ENCODE measurements around the gene CDK11B.
A peak's percentile ranks its signal among the peaks of the same experiment; 100 is the strongest.
"Not testable (repeated sequence)": the region's sequence is repeated elsewhere in the genome, so short reads cannot be mapped to it uniquely, and the experiment has no call there.

Gene CDK11B

GRCh38 chr1:1683104-1683905 is 24.5 kb upstream of the CDK11B start:
- no peak for DNase-seq (ENCODE audit: low read depth in 2 of 2)

GRCh38 chr1:1680912-1681273 is 22.1 kb upstream of the CDK11B start:
- DNase-seq (ENCODE audit: low read depth in 2 of 2), result no peak

GRCh38 chr1:1680031-1680911 is 21.5 kb upstream of the CDK11B start:
- DNase-seq (ENCODE audit: low read depth in 2 of 2), result no peak

- DNase-seq (ENCODE audit: low read depth in 2 of 2), result no peak
These were observed 20.0 kb upstream of the CDK11B start for GRCh38 chr1:1678581-1679380.

GRCh38 chr1:1677718-1678580 is 19.1 kb upstream of the CDK11B start:
- DNase-seq (ENCODE audit: low read depth in 2 of 2), result peak in 1 of 2 donors; percentile 14

GRCh38 chr1:1676087-1676486 is 17.3 kb upstream of the CDK11B start:
- DNase-seq (ENCODE audit: low read depth in 2 of 2), result not testable (repeated sequence)

- DNase-seq (ENCODE audit: low read depth in 2 of 2), result not testable (repeated sequence)
These were observed 16.4 kb upstream of the CDK11B start for GRCh38 chr1:1675218-1675617.

- not testable (repeated sequence) for DNase-seq (ENCODE audit: low read depth in 2 of 2)
These were observed 16.0 kb upstream of the CDK11B start for GRCh38 chr1:1674806-1675205.

- DNase-seq (ENCODE audit: low read depth in 2 of 2), result no peak
These were observed 13.6 kb upstream of the CDK11B start for GRCh38 chr1:1672181-1672965.

GRCh38 chr1:1671365-1672119 is 12.7 kb upstream of the CDK11B start:
- no peak for DNase-seq (ENCODE audit: low read depth in 2 of 2)

GRCh38 chr1:1670866-1671265 is 12.1 kb upstream of the CDK11B start:
- no peak for DNase-seq (ENCODE audit: low read depth in 2 of 2)

- DNase-seq (ENCODE audit: low read depth in 2 of 2), result no peak
These were observed 10.9 kb upstream of the CDK11B start for GRCh38 chr1:1669468-1670440.

- no peak for DNase-seq (ENCODE audit: low read depth in 2 of 2)
These were observed 7.7 kb upstream of the CDK11B start for GRCh38 chr1:1666526-1666925.

- no peak for DNase-seq (ENCODE audit: low read depth in 2 of 2)
These were observed 7.0 kb upstream of the CDK11B start for GRCh38 chr1:1665815-1666251.

GRCh38 chr1:1664941-1665814 is 6.4 kb upstream of the CDK11B start:
- no peak for DNase-seq (ENCODE audit: low read depth in 2 of 2)

- not testable (repeated sequence) for DNase-seq (ENCODE audit: low read depth in 2 of 2)
These were observed 5.5 kb upstream of the CDK11B start for GRCh38 chr1:1664318-1664717.

Data from activated CD8-positive, alpha-beta memory T cell treated with anti-CD3 and anti-CD28 coated beads for 4 hours (primary cell).